Stomach smooth muscle (tissue), 2 donors: ENCODE results near the gene TMEM253.

Source experiments
- H3K27ac ChIP-seq: one replicate; pipeline ENCODE4 v1.7.0; 2013; ENCODE audit warnings: mild to moderate bottlenecking, low read length, inconsistent platforms
- H3K27me3 ChIP-seq, 2 donors: one replicate each; pipeline ENCODE4 v1.7.0; 2013; ENCODE audit warnings: low read length in 2 of 2; ENCODE audit not compliant: insufficient read depth in 2 of 2, control insufficient read depth in 1 of 2
- H3K36me3 ChIP-seq, 2 donors: one replicate each; pipeline ENCODE4 v1.7.0; 2013; ENCODE audit warnings: low read length in 2 of 2; ENCODE audit not compliant: control insufficient read depth in 2 of 2, insufficient read depth in 2 of 2
- H3K4me1 ChIP-seq: one replicate; pipeline ENCODE4 v1.7.0; 2013; ENCODE audit warnings: low read length; ENCODE audit not compliant: control insufficient read depth, insufficient read depth
- H3K4me3 ChIP-seq, 2 donors: one replicate each; pipeline ENCODE4 v1.7.0; 2013; ENCODE audit warnings: low read length in 2 of 2
- H3K9ac ChIP-seq, 2 donors: one replicate each; pipeline ENCODE4 v1.7.0; 2013; ENCODE audit warnings: low read length in 2 of 2, mild to moderate bottlenecking in 1 of 2
- H3K9me3 ChIP-seq, 2 donors: one replicate each; pipeline ENCODE4 v1.7.0; 2013; ENCODE audit warnings: low read length in 2 of 2; ENCODE audit not compliant: control insufficient read depth in 2 of 2
- donor health status: healthy.
- donor health status: Pancreatic carcinoma.

TMEM253 gene

DNA sequence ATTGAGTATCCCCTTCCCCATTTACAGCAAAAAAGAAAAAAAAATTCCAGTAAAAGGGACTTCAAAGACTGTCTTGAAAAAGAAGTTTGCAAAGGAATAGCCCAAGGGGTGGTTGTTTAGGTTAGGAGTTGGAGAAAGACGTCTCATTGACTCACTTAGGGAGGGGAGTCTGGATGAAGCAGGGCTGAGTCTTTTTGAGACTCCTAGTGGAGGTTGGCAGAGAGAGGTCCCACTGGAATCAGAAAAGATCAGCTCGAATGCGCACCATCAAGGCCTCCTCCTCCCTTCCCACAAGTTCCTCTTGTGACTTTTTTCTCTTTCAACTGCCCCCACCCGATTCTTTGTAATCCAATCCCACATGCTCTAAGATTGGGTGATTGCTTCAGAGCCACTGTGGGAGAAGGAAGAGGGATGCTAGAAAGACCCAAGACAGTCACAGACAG is 28.8 kb upstream of the TMEM253 start:
- peak overlapping the region; percentile 22 to 74 for H3K9ac ChIP-seq
- peaks cover 22 to 34% of the 10 kb centered on the region in 2 donors for H3K36me3 ChIP-seq
- peak overlapping the region; percentile 84 for H3K27ac ChIP-seq
- H3K4me3 ChIP-seq, result peak overlapping the region; percentile 86 to 90
- no peaks in the 10 kb centered on the region for H3K27me3 ChIP-seq
- no peaks in the 10 kb centered on the region for H3K9me3 ChIP-seq
- peaks cover 38% of the 10 kb centered on the region for H3K4me1 ChIP-seq

DNA sequence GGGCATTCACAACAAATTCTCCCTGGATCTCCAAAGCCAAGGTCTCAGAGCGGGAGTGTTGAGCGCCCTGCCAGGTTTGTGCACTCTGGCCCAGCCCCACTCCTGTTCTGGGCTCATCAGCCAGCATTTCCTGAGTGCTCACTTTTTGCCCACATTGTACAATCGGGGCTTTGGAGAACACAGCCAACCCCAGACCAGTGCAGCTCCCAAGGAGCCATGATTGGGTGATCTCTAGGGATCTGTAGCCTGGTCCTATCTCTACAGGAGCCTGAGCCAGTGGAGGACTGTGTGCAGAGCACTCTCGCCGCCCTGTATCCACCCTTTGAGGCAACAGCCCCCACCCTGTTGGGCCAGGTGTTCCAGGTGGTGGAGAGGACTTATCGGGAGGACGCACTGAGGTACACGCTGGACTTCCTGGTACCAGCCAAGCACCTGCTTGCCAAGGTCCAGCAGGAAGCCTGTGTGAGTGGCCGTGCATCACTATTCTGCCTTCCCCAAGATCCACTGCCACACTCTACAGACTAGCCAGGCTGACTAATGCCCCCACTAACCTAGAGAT is 28.0 kb upstream of the TMEM253 start:
- Histone ChIP-seq H3K36me3 (peaks cover 22 to 38% of the 10 kb centered on the region in 2 donors), H3K9ac (no peak overlapping the region), H3K27ac (peak overlapping the region; percentile 84), H3K27me3 (no peaks in the 10 kb centered on the region), H3K9me3 (no peaks in the 10 kb centered on the region), H3K4me3 (no peak overlapping the region), H3K4me1 (peaks cover 38% of the 10 kb centered on the region)

DNA sequence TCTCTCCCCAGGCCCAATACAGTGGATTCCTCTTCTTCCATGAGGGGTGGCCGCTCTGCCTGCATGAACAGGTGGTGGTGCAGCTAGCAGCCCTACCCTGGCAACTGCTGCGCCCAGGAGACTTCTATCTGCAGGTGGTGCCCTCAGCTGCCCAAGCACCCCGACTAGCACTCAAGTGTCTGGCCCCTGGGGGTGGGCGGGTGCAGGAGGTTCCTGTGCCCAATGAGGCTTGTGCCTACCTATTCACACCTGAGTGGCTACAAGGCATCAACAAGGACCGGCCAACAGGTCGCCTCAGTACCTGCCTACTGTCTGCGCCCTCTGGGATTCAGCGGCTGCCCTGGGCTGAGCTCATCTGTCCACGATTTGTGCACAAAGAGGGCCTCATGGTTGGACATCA is 26.9 kb upstream of the TMEM253 start:
- Histone ChIP-seq H3K9ac (no peak overlapping the region), H3K27me3 (no peaks in the 10 kb centered on the region), H3K4me1 (peaks cover 33% of the 10 kb centered on the region), H3K9me3 (no peaks in the 10 kb centered on the region), H3K4me3 (no peak overlapping the region), H3K36me3 (peaks cover 30 to 49% of the 10 kb centered on the region in 2 donors), H3K27ac (no peak overlapping the region)

DNA sequence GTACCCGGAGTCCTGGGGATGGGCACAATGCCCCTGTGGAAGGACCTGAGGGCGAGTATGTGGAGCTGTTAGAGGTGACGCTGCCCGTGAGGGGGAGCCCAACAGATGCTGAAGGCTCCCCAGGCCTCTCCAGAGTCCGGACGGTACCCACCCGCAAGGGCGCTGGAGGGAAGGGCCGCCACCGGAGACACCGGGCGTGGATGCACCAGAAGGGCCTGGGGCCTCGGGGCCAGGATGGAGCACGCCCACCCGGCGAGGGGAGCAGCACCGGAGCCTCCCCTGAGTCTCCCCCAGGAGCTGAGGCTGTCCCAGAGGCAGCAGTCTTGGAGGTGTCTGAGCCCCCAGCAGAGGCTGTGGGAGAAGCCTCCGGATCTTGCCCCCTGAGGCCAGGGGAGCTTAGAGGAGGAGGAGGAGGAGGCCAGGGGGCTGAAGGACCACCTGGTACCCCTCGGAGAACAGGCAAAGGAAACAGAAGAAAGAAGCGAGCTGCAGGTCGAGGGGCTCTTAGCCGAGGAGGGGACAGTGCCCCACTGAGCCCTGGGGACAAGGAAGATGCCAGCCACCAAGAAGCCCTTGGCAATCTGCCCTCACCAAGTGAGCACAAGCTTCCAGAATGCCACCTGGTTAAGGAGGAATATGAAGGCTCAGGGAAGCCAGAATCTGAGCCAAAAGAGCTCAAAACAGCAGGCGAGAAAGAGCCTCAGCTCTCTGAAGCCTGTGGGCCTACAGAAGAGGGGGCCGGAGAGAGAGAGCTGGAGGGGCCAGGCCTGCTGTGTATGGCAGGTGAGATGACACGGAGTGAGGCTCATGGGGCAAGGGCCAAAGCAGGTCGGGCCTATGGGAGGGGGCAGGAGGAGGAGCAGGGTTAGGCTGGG is 26.2 kb upstream of the TMEM253 start:
- no peak overlapping the region for H3K27ac ChIP-seq
- H3K9ac ChIP-seq, result no peak overlapping the region
- no peaks in the 10 kb centered on the region for H3K27me3 ChIP-seq
- H3K36me3 ChIP-seq, result peaks cover 38 to 55% of the 10 kb centered on the region in 2 donors
- no peak overlapping the region for H3K4me3 ChIP-seq
- H3K9me3 ChIP-seq, result no peaks in the 10 kb centered on the region
- peaks cover 26% of the 10 kb centered on the region for H3K4me1 ChIP-seq

DNA sequence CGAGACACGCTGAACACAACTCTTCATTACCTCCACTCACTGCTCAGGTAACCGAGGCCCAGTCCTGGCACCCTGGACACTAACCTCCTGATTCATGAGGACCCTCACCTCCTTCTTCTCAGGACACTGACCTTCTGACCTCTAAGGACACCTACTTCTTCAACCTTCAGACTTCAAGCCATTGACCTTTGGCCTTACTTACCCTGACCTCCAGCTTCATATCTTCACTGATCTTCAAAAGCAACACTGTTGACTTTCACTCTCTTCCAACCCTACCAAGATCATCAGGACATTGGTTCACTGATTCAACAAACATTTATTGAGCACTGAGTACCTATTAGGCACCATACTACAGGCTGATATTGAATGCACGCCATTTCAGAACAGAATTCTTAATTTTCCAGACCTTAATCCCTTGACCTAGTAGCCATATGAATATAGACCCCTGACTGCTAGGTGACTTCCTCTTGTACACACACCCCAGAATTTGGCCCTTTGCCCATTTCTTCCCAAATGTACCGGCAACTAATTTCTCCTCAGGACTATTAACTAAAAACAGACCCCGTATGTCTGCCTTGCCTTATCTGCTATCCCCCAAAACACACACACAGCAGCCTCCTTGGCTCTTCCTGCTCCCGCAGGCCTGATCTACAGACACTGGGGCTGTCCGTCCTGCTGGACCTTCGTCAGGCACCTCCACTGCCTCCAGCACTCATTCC is 25.0 kb upstream of the TMEM253 start:
- H3K36me3 ChIP-seq, result peaks cover 49 to 66% of the 10 kb centered on the region in 2 donors
- no peak overlapping the region for H3K9ac ChIP-seq
- H3K27me3 ChIP-seq, result no peaks in the 10 kb centered on the region
- peaks cover 19% of the 10 kb centered on the region for H3K4me1 ChIP-seq
- H3K4me3 ChIP-seq, result no peak overlapping the region
- H3K27ac ChIP-seq, result no peak overlapping the region
- H3K9me3 ChIP-seq, result no peaks in the 10 kb centered on the region

DNA sequence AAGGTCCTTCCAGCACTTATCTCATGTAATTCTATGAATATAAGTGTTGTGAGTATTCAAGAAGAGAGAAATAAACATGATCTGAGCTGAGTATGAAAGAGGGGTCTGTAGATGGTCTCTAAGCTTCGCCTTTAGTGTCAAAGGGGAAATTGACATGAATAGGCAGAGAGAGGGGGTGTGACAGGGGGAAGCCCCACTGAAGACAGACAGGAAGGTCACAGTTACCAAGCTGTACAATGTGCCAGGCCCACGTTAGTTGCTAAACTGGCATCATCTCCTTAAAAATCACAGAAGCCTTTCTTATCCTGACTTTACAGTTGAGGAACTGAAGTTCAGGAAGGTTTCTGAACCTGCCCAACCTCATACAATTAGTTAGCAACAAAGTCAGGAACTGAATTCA is 23.2 kb upstream of the TMEM253 start:
- H3K27ac ChIP-seq, result no peak overlapping the region
- H3K4me3 ChIP-seq, result no peak overlapping the region
- H3K9me3 ChIP-seq, result no peaks in the 10 kb centered on the region
- H3K9ac ChIP-seq, result no peak overlapping the region
- peaks cover 60 to 82% of the 10 kb centered on the region in 2 donors for H3K36me3 ChIP-seq
- H3K4me1 ChIP-seq, result peaks cover 3% of the 10 kb centered on the region
- no peaks in the 10 kb centered on the region for H3K27me3 ChIP-seq

DNA sequence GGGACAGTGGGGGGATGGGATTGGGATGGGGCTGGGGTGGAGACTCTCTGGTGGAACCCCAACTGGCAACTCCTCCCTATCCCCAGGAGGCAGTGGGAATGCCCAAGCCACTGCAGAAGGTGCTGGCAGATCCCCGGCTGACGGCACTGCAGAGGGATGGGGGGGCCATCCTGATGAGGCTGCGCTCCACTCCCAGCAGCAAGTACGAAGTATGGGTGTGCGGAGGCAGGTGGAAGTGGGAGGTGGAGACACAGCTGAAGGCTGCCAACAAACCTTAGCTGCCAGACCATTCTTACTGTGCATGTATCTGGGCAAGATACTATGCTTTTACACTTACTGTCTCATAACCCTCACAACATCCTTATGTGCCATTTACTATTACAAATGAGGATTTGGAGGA is 22.6 kb upstream of the TMEM253 start:
- H3K4me3 ChIP-seq, result no peak overlapping the region
- no peaks in the 10 kb centered on the region for H3K27me3 ChIP-seq
- no peak overlapping the region for H3K9ac ChIP-seq
- no peak overlapping the region for H3K27ac ChIP-seq
- no peaks in the 10 kb centered on the region for H3K4me1 ChIP-seq
- H3K9me3 ChIP-seq, result no peaks in the 10 kb centered on the region
- peaks cover 63 to 83% of the 10 kb centered on the region in 2 donors for H3K36me3 ChIP-seq

DNA sequence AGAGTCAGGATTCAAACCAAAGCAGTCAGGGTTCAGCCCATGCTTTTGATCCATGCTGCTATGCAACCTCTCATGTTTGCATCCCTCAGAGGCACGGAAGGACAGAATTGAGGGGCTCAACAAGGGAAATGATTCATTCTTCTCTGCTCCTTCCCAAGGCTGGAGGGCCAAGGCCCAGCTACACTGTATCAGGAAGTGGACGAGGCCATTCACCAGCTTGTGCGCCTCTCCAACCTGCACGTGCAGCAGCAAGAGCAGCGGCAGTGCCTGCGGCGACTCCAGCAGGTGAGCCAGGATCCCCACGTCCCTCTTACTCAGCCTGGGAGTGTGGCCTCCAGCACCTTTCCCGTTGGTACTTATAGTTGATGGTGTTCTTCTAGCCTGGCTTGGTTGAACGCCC is 22.1 kb upstream of the TMEM253 start:
- H3K9ac ChIP-seq, result no peak overlapping the region
- no peaks in the 10 kb centered on the region for H3K4me1 ChIP-seq
- no peaks in the 10 kb centered on the region for H3K27me3 ChIP-seq

DNA sequence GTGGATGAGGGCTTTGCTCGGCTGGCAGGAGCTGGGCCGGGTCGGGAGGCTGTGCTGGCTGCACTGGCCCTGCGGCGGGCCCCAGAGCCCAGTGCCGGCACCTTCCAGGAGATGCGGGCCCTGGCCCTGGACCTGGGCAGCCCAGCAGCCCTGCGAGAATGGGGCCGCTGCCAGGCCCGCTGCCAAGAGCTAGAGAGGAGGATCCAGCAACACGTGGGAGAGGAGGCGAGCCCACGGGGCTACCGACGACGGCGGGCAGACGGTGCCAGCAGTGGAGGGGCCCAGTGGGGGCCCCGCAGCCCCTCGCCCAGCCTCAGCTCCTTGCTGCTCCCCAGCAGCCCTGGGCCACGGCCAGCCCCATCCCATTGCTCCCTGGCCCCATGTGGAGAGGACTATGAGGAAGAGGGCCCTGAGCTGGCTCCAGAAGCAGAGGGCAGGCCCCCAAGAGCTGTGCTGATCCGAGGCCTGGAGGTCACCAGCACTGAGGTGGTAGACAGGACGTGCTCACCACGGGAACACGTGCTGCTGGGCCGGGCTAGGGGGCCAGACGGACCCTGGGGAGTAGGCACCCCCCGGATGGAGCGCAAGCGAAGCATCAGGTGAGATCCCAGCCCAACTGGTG is 19.2 kb upstream of the TMEM253 start:
- Histone ChIP-seq H3K9me3 (no peaks in the 10 kb centered on the region), H3K9ac (no peak overlapping the region), H3K27me3 (no peaks in the 10 kb centered on the region), H3K27ac (no peak overlapping the region), H3K4me1 (peaks cover 3% of the 10 kb centered on the region), H3K36me3 (peaks cover 43 to 62% of the 10 kb centered on the region in 2 donors), H3K4me3 (no peak overlapping the region)

More for the DNA sequence above, 22.1 kb upstream of the TMEM253 start:
- H3K4me3 ChIP-seq, result no peak overlapping the region
- no peak overlapping the region for H3K27ac ChIP-seq
- H3K36me3 ChIP-seq, result peaks cover 59 to 81% of the 10 kb centered on the region in 2 donors
- H3K9me3 ChIP-seq, result no peaks in the 10 kb centered on the region

DNA sequence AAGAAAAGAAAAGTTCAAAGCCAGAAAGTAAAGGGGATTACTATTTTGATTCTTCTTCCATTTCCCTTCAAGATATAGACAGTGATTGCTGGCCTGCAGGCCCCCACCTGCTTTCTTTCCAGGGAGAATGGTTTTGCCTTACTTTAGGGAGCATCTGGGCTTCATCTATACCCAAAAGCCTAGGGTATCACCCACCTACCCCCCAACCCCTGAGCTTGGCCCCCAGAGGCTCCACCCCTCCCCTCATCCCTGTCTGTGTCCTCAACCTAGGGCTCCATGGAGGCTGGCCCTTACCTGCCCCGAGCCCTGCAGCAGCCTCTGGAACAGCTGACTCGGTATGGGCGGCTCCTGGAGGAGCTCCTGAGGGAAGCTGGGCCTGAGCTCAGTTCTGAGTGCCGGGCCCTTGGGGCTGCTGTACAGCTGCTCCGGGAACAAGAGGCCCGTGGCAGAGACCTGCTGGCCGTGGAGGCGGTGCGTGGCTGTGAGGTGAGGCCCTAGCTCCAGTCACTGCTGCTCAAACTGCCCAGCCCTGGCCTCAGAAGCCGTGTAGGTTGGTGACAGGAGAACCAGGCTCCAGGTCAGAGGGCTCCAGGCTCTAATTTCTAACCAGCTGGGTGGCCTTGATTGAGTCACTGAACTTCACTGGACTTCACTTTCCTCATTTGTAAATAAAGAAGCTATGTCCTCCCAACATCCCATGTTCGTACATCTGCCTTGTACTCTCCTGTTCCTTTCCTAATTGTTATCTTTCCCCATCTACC is 17.1 kb upstream of the TMEM253 start:
- Histone ChIP-seq H3K27me3 (no peaks in the 10 kb centered on the region), H3K9me3 (no peaks in the 10 kb centered on the region), H3K4me3 (no peak overlapping the region), H3K4me1 (peaks cover 3% of the 10 kb centered on the region), H3K27ac (no peak overlapping the region), H3K9ac (no peak overlapping the region), H3K36me3 (peaks cover 36 to 46% of the 10 kb centered on the region in 2 donors)
